Measurements from ENCODE around the gene TEX48.

Gene TEX48

DNA sequence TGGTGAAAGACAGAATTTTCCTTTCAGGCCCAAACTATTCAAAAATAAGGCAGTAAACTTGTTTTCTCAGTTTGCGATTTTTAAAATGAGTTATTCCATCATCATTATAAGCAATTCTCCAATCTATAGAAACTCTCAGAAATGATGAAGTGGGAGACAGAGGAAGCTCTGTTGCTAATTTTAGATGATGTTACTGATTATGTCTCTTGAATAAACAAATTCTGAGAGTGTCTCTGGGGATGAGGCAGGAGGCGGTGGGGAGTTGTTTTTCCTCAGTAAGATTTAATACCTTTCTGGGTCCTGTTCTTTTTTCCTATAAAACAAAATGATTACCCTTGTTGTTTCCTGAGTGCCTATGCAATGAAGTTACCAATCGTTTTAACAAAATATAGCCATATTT lies 43.9 kb upstream of the TEX48 start:
- Histone ChIP-seq H3K79me2 (ENCODE audit: insufficient read depth, low read length) (no peaks in the 10 kb centered on the region), H4K20me1 (ENCODE audit: low read depth, low read length) (no peaks in the 10 kb centered on the region), H3K27me3 (ENCODE audit: low read length) (no peaks in the 10 kb centered on the region), H3K4me3 (ENCODE audit: insufficient read depth, low read length, poor library complexity, severe bottlenecking) (no peak overlapping the region), H3F3A (ENCODE audit: insufficient read depth) (no peaks in the 10 kb centered on the region), H3K9ac (ENCODE audit: low read length) (no peak overlapping the region), H2AFZ (ENCODE audit: low read depth, low read length, severe bottlenecking) (no peak overlapping the region), H3K9me3 (ENCODE audit: insufficient read depth, low read length) (no peaks in the 10 kb centered on the region), H3K9me2 (replicated peaks; ENCODE audit: insufficient read depth, low read length) (no peaks in the 10 kb centered on the region), H3K27ac (ENCODE audit: low read depth, low read length) (no peak overlapping the region), H3K4me2 (ENCODE audit: low read depth, low read length, poor library complexity, severe bottlenecking) (no peak overlapping the region), H3K36me3 (ENCODE audit: low read length) (no peaks in the 10 kb centered on the region)
- no peak for TF ChIP-seq EZH2phosphoT487 (conservative IDR thresholded peaks at IDR 0.05; ENCODE audit: low read length)
- TF ChIP-seq, protein P1, sequence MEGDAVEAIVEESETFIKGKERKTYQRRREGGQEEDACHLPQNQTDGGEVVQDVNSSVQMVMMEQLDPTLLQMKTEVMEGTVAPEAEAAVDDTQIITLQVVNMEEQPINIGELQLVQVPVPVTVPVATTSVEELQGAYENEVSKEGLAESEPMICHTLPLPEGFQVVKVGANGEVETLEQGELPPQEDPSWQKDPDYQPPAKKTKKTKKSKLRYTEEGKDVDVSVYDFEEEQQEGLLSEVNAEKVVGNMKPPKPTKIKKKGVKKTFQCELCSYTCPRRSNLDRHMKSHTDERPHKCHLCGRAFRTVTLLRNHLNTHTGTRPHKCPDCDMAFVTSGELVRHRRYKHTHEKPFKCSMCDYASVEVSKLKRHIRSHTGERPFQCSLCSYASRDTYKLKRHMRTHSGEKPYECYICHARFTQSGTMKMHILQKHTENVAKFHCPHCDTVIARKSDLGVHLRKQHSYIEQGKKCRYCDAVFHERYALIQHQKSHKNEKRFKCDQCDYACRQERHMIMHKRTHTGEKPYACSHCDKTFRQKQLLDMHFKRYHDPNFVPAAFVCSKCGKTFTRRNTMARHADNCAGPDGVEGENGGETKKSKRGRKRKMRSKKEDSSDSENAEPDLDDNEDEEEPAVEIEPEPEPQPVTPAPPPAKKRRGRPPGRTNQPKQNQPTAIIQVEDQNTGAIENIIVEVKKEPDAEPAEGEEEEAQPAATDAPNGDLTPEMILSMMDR (IDR thresholded peaks at IDR 0.05; ENCODE audit: insufficient read depth, low read length, poor library complexity, severe bottlenecking): no peak

DNA sequence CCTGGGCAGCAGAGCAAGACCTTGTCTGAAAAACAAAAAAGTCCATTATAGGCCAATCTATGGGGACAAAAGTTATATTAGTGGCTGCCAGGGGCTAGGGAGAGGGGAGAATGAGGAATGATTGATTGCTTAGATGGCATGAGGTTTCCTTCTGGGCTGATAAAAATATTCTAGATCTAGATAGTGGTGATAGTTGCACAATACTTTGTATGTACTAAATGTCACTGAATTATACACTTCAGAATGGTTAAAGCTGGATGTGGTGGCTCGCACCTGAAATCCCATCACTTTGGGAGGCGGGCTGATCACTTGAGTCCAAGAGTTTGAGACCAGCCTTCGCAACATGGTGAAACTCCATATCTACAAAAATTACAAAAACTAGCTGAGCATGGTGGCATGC lies 42.8 kb upstream of the TEX48 start:
- no peaks in the 10 kb centered on the region for H3K9me3 ChIP-seq (ENCODE audit: insufficient read depth, low read length)
- H3K27ac ChIP-seq (ENCODE audit: low read depth, low read length): no peak overlapping the region
- H3K4me2 ChIP-seq (ENCODE audit: low read depth, low read length, poor library complexity, severe bottlenecking): no peak overlapping the region

DNA sequence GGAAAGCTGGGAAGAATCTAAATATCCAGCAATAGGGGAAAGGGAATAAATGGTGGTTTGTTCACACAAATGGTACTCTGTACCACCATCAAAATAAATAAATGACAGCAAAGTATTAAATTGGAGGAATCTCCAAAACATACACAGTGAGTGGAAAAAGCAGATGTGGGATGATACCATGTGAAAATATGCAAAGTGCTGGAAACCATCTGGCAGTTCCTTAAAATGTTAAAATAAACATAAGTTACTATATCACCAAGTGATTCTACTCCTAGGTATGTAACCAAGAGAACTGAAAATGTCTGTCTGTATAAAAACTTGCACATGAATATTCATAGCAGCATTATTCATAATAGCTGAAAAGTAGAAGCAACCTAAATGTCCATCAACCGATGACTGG lies 41.9 kb upstream of the TEX48 start:
- H3K4me3 ChIP-seq (ENCODE audit: insufficient read depth, low read length, poor library complexity, severe bottlenecking): no peak overlapping the region
- H3K9ac ChIP-seq (ENCODE audit: low read length): no peak overlapping the region
- no peak overlapping the region for H3K27ac ChIP-seq (ENCODE audit: low read depth, low read length)
- H3F3A ChIP-seq (ENCODE audit: insufficient read depth): no peaks in the 10 kb centered on the region
- H3K36me3 ChIP-seq (ENCODE audit: low read length): no peaks in the 10 kb centered on the region
- no peaks in the 10 kb centered on the region for H3K9me2 ChIP-seq (replicated peaks; ENCODE audit: insufficient read depth, low read length)
- H3K4me2 ChIP-seq (ENCODE audit: low read depth, low read length, poor library complexity, severe bottlenecking): no peak overlapping the region
- no peak overlapping the region for H2AFZ ChIP-seq (ENCODE audit: low read depth, low read length, severe bottlenecking)
- no peaks in the 10 kb centered on the region for H3K27me3 ChIP-seq (ENCODE audit: low read length)
- no peaks in the 10 kb centered on the region for H4K20me1 ChIP-seq (ENCODE audit: low read depth, low read length)
- H3K9me3 ChIP-seq (ENCODE audit: insufficient read depth, low read length): no peaks in the 10 kb centered on the region
- TF ChIP-seq, protein P1 (IDR thresholded peaks at IDR 0.05; ENCODE audit: insufficient read depth, low read length, poor library complexity, severe bottlenecking): no peak
- no peak for TF ChIP-seq EZH2phosphoT487 (conservative IDR thresholded peaks at IDR 0.05; ENCODE audit: low read length)
- no peaks in the 10 kb centered on the region for H3K79me2 ChIP-seq (ENCODE audit: insufficient read depth, low read length)

More for the DNA sequence above, 42.8 kb upstream of the TEX48 start:
- H3K9me2 ChIP-seq (replicated peaks; ENCODE audit: insufficient read depth, low read length): no peaks in the 10 kb centered on the region
- TF ChIP-seq EZH2phosphoT487 (conservative IDR thresholded peaks at IDR 0.05; ENCODE audit: low read length): no peak
- TF ChIP-seq, protein P1 (IDR thresholded peaks at IDR 0.05; ENCODE audit: insufficient read depth, low read length, poor library complexity, severe bottlenecking): no peak
- no peaks in the 10 kb centered on the region for H3K79me2 ChIP-seq (ENCODE audit: insufficient read depth, low read length)
- no peak overlapping the region for H3K9ac ChIP-seq (ENCODE audit: low read length)
- H2AFZ ChIP-seq (ENCODE audit: low read depth, low read length, severe bottlenecking): no peak overlapping the region
- H4K20me1 ChIP-seq (ENCODE audit: low read depth, low read length): no peaks in the 10 kb centered on the region
- H3K4me3 ChIP-seq (ENCODE audit: insufficient read depth, low read length, poor library complexity, severe bottlenecking): no peak overlapping the region
- no peaks in the 10 kb centered on the region for H3K27me3 ChIP-seq (ENCODE audit: low read length)
- H3K36me3 ChIP-seq (ENCODE audit: low read length): no peaks in the 10 kb centered on the region
- H3F3A ChIP-seq (ENCODE audit: insufficient read depth): no peaks in the 10 kb centered on the region

All from SU-DHL-6 (cell line).